GM19023 (cell line): Measurements from ENCODE around the gene MYH4.

ENCODE experiments used
- ATAC-seq: cut with Tn5 transposase; IDR thresholded peaks from one replicate; pipeline ENCODE4 v1.9.1; 2021; ENCODE audit warnings: mild to moderate bottlenecking, moderate library complexity; ENCODE audit not compliant: unreplicated experiment

Gene MYH4

GRCh38 chr17:10469459-10469858, at the start of gene MYH4:
TSS of gene MYH4 (minus strand) at chr17:10469559. CDS start at chr17:10466745, 2,814 bp downstream.
- ATAC-seq = no peak

- ATAC-seq = no peak
Measured at GRCh38 chr17:10518271-10519037, 49.1 kb upstream of the MYH4 start, which contains the start of gene MYH1. TSS of gene MYH1 (minus strand) at chr17:10518542. CDS start at chr17:10516642, 1,900 bp downstream.

GRCh38 chr17:10516638-10517037, 47.3 kb upstream of the MYH4 start:
- ATAC-seq = no peak

- ATAC-seq = no peak
Measured at GRCh38 chr17:10516065-10516464, 46.7 kb upstream of the MYH4 start.

GRCh38 chr17:10513299-10514067, 44.1 kb upstream of the MYH4 start:
- no peak for ATAC-seq

- no peak for ATAC-seq
Measured at GRCh38 chr17:10512856-10513255, 43.5 kb upstream of the MYH4 start.

- no peak for ATAC-seq
Measured at GRCh38 chr17:10499950-10500349, 30.6 kb upstream of the MYH4 start.

GRCh38 chr17:10492004-10492403, 22.6 kb upstream of the MYH4 start:
- ATAC-seq = no peak

GRCh38 chr17:10482252-10482651, 12.9 kb upstream of the MYH4 start:
- no peak for ATAC-seq

- no peak for ATAC-seq
Measured at GRCh38 chr17:10477701-10478100, 8.3 kb upstream of the MYH4 start.

GRCh38 chr17:10474536-10474935, 5.2 kb upstream of the MYH4 start:
- ATAC-seq = no peak

- no peak for ATAC-seq
Measured at GRCh38 chr17:10471858-10472257, 2.5 kb upstream of the MYH4 start.

- no peak for ATAC-seq
Measured at GRCh38 chr17:10463402-10463801, 6.0 kb downstream of the MYH4 start.

- no peak for ATAC-seq
Measured at GRCh38 chr17:10460062-10460461, 9.3 kb downstream of the MYH4 start.

- no peak for ATAC-seq
Measured at GRCh38 chr17:10458701-10459100, 10.7 kb downstream of the MYH4 start.

- no peak for ATAC-seq
Measured at GRCh38 chr17:10457952-10458351, 11.4 kb downstream of the MYH4 start.

- ATAC-seq = no peak
Measured at GRCh38 chr17:10447026-10447931, 22.1 kb downstream of the MYH4 start.

- no peak for ATAC-seq
Measured at GRCh38 chr17:10439816-10440215, 29.5 kb downstream of the MYH4 start.

- ATAC-seq = no peak
Measured at GRCh38 chr17:10435096-10435495, 34.3 kb downstream of the MYH4 start.

- no peak for ATAC-seq
Measured at GRCh38 chr17:10429421-10430045, 39.8 kb downstream of the MYH4 start.

- ATAC-seq = no peak
Measured at GRCh38 chr17:10428781-10429180, 40.6 kb downstream of the MYH4 start.
